Neural cell (in vitro differentiated cells): ENCODE measurements around the gene RSPH9. TPM values are rescaled to one million over a fixed set of nuclear protein-coding genes. Genes with fewer than 3 reads are reported as not detected.

Experiments used
- H2AFZ ChIP-seq: fragments of 200-600, 300-800 bp; sonication (generic), shearing (Covaris generic); 2 replicates; pipeline ENCODE4 v1.6.0; 2014; ENCODE audit warnings: low read depth, mild to moderate bottlenecking, antibody characterized with exemption, low read length, moderate library complexity
- H3F3A ChIP-seq: fragments of 200-600 bp; shearing (Covaris generic); 2 replicates; pipeline ENCODE4 v1.6.1; 2016; ENCODE audit warnings: mild to moderate bottlenecking, moderate library complexity, mixed read lengths, antibody characterized with exemption, low read length; ENCODE audit not compliant: insufficient read depth, poor library complexity, severe bottlenecking
- H3K27ac ChIP-seq: fragments of 200-600, 300-800 bp; sonication (generic), shearing (Covaris generic); 2 replicates; pipeline ENCODE4 v1.5.1; 2014; ENCODE audit warnings: mild to moderate bottlenecking, low read length, moderate library complexity
- H3K27me3 ChIP-seq: fragments of 300-800, 200-600 bp; sonication (generic), shearing (Covaris generic); 2 replicates; pipeline ENCODE4 v1.6.0; 2014; ENCODE audit warnings: mild to moderate bottlenecking, low read depth, low read length, moderate library complexity; ENCODE audit not compliant: insufficient read depth
- H3K36me3 ChIP-seq: fragments of 300-800, 200-600 bp; sonication (generic), shearing (Covaris generic); 2 replicates; pipeline ENCODE4 v1.5.1; 2014; ENCODE audit warnings: mild to moderate bottlenecking, antibody characterized with exemption, low read length, moderate library complexity; ENCODE audit not compliant: insufficient read depth
- H3K4me2 ChIP-seq: fragments of 300-800, 200-600 bp; sonication (generic), shearing (Covaris generic); 2 replicates; pipeline ENCODE4 v1.6.0; 2014; ENCODE audit warnings: mild to moderate bottlenecking, low read length
- H3K4me3 ChIP-seq: fragments of 300-800, 200-600 bp; sonication (generic), shearing (Covaris generic); 2 replicates; pipeline ENCODE4 v1.5.1; 2014; ENCODE audit warnings: mild to moderate bottlenecking, low read length, moderate library complexity
- H3K79me2 ChIP-seq: fragments of 200-600 bp; shearing (Covaris generic); replicated peaks from 2 replicates; pipeline ENCODE4 v1.6.0; 2014; ENCODE audit warnings: mild to moderate bottlenecking, low read length, moderate library complexity; ENCODE audit not compliant: insufficient read depth
- H3K9ac ChIP-seq: fragments of 300-800, 200-600 bp; sonication (generic), shearing (Covaris generic); 2 replicates; pipeline ENCODE4 v1.6.1; 2016; ENCODE audit warnings: mild to moderate bottlenecking, low read length, mixed read lengths
- H3K9me2 ChIP-seq: fragments of 200-600 bp; shearing (Covaris generic); 2 replicates; pipeline ENCODE4 v1.6.1; 2016; ENCODE audit warnings: mild to moderate bottlenecking, low read length, mixed read lengths; ENCODE audit not compliant: insufficient read depth
- H3K9me3 ChIP-seq: fragments of 200-600, 300-800 bp; sonication (generic), shearing (Covaris generic); 2 replicates; pipeline ENCODE4 v1.6.1; 2016; ENCODE audit warnings: mild to moderate bottlenecking, mixed run types, low read length, moderate library complexity, mixed read lengths
- H4K20me1 ChIP-seq: fragments of 200-600 bp; shearing (Covaris generic); 2 replicates; pipeline ENCODE4 v1.6.1; 2016; ENCODE audit warnings: mild to moderate bottlenecking, mixed run types; ENCODE audit not compliant: insufficient read depth
- CTCF ChIP-seq: fragments of 450-650 bp; IDR thresholded peaks from 2 replicates; pipeline ENCODE4 v1.5.1; 2014; ENCODE audit warnings: antibody characterized with exemption, mild to moderate bottlenecking, moderate library complexity; ENCODE audit not compliant: poor library complexity, severe bottlenecking
- EP300 ChIP-seq: fragments of 450-650 bp; conservative IDR thresholded peaks from 2 replicates; pipeline ENCODE4 v1.6.1; 2014; ENCODE audit warnings: antibody characterized with exemption, mild to moderate bottlenecking, moderate library complexity; ENCODE audit not compliant: poor library complexity, severe bottlenecking
- EZH2 ChIP-seq: fragments of 200-600, 300-800 bp; shearing (Covaris generic), sonication (generic); IDR thresholded peaks from 2 replicates; pipeline ENCODE4 v1.6.1; 2014; ENCODE audit warnings: antibody characterized with exemption, low read length, borderline replicate concordance, mild to moderate bottlenecking; ENCODE audit not compliant: insufficient read depth, poor library complexity, severe bottlenecking
- MXI1 ChIP-seq: fragments of 450-650 bp; conservative IDR thresholded peaks from 2 replicates; pipeline ENCODE4 v1.6.1; 2014; ENCODE audit warnings: antibody characterized with exemption, mild to moderate bottlenecking; ENCODE audit not compliant: poor library complexity, severe bottlenecking
- POLR2AphosphoS5 ChIP-seq: IDR thresholded peaks from 2 replicates; pipeline ENCODE4 v1.6.1; 2012
- RAD21 ChIP-seq: fragments of 450-650 bp; conservative IDR thresholded peaks from 2 replicates; pipeline ENCODE4 v1.6.1; 2014; ENCODE audit warnings: antibody characterized with exemption, mild to moderate bottlenecking, moderate library complexity
- REST ChIP-seq: IDR thresholded peaks from 2 replicates; pipeline ENCODE4 v1.6.1; 2012; ENCODE audit warnings: borderline replicate concordance
- SMC3 ChIP-seq: fragments of 450-650 bp; conservative IDR thresholded peaks from 2 replicates; pipeline ENCODE4 v1.6.1; 2014; ENCODE audit warnings: antibody characterized with exemption, mild to moderate bottlenecking, moderate library complexity; ENCODE audit not compliant: poor library complexity
- TAF1 ChIP-seq: IDR thresholded peaks from 2 replicates; pipeline ENCODE4 v1.6.1; 2012; ENCODE audit warnings: low read depth
- polyA plus RNA-seq: library from polyadenylated mRNA; depleted of rRNA; stranded (reverse); fragments of >200 nt; gene quantifications from 2 replicates; pipeline ENCODE4 v1.2.3, GENCODE V29; 2014

The RSPH9 gene
- polyA plus RNA-seq, 1 donor from 2014 or later: 0.88 TPM

GRCh38 chr6:43668151-43669028, 23.6 kb downstream of the RSPH9 start:
- peak overlapping the region; percentile 39 for H3K9ac ChIP-seq
- no peaks in the 10 kb centered on the region for H3K9me2 ChIP-seq
- peak overlapping the region; percentile 39 for H3K4me3 ChIP-seq
- no peaks in the 10 kb centered on the region for H3K36me3 ChIP-seq
- no peak overlapping the region for H2AFZ ChIP-seq
- no peak overlapping the region for H3K4me2 ChIP-seq
- no peak overlapping the region for H3K27ac ChIP-seq
- H4K20me1 ChIP-seq: no peaks in the 10 kb centered on the region
- no peaks in the 10 kb centered on the region for H3F3A ChIP-seq
- H3K9me3 ChIP-seq: no peaks in the 10 kb centered on the region
- TF ChIP-seq REST (no peak), POLR2AphosphoS5 (peak; percentile 33), CTCF (peak; percentile 41)
- H3K79me2 ChIP-seq: no peaks in the 10 kb centered on the region
- no peaks in the 10 kb centered on the region for H3K27me3 ChIP-seq

GRCh38 chr6:43669050-43669921, 24.4 kb downstream of the RSPH9 start:
- H3K4me3 ChIP-seq: no peak overlapping the region
- TF ChIP-seq RAD21: no peak
- TF ChIP-seq EP300: no peak
- TF ChIP-seq MXI1: no peak
- no peak for TF ChIP-seq SMC3
- TF ChIP-seq REST: no peak
- no peak for TF ChIP-seq EZH2
- TF ChIP-seq CTCF: no peak
- no peak for TF ChIP-seq TAF1
- TF ChIP-seq POLR2AphosphoS5: no peak
- no peak overlapping the region for H2AFZ ChIP-seq
- H3K79me2 ChIP-seq: no peaks in the 10 kb centered on the region
- no peak overlapping the region for H3K9ac ChIP-seq
- no peaks in the 10 kb centered on the region for H3K9me3 ChIP-seq
- H3F3A ChIP-seq: no peaks in the 10 kb centered on the region
- no peaks in the 10 kb centered on the region for H4K20me1 ChIP-seq
- no peaks in the 10 kb centered on the region for H3K36me3 ChIP-seq
- no peak overlapping the region for H3K4me2 ChIP-seq
- no peak overlapping the region for H3K27ac ChIP-seq
- no peaks in the 10 kb centered on the region for H3K27me3 ChIP-seq
- no peaks in the 10 kb centered on the region for H3K9me2 ChIP-seq
